GM23248 (cell line): ENCODE data around the gene LPP. TPM values are rescaled to one million over a fixed set of nuclear protein-coding genes. Genes with fewer than 3 reads are reported as not detected.
A peak's percentile ranks its signal among the peaks of the same experiment; 100 is the strongest.

Source experiments
- DNase-seq: peaks from one replicate; pipeline ENCODE4 v3.0.0-alpha.2; 2015
- H2AFZ ChIP-seq: fragments of 200-600 bp; sonication (generic); 2 replicates; pipeline ENCODE4 v1.6.1; 2016; ENCODE audit warnings: antibody characterized with exemption
- H3F3A ChIP-seq: fragments of 200-600 bp; sonication (generic); 2 replicates; pipeline ENCODE4 v1.6.1; 2016; ENCODE audit warnings: mild to moderate bottlenecking, antibody characterized with exemption, mixed run types; ENCODE audit not compliant: insufficient read depth
- H3K27ac ChIP-seq: fragments of 200-600 bp; sonication (generic); 2 replicates; pipeline ENCODE4 v1.5.1; 2016; ENCODE audit warnings: mild to moderate bottlenecking
- H3K27me3 ChIP-seq: fragments of 200-600 bp; sonication (generic); replicated peaks from 2 replicates; pipeline ENCODE4 v1.6.1; 2016; ENCODE audit warnings: mild to moderate bottlenecking; ENCODE audit not compliant: insufficient read depth
- H3K36me3 ChIP-seq: fragments of 200-600 bp; sonication (generic); 2 replicates; pipeline ENCODE4 v1.6.1; 2016; ENCODE audit warnings: low read depth, mild to moderate bottlenecking
- H3K4me1 ChIP-seq: fragments of 200-600 bp; sonication (generic); 2 replicates; pipeline ENCODE4 v1.6.1; 2016; ENCODE audit warnings: mild to moderate bottlenecking; ENCODE audit not compliant: insufficient read depth
- H3K4me2 ChIP-seq: fragments of 200-600 bp; sonication (generic); one replicate; pipeline ENCODE4 v1.6.1; 2016; ENCODE audit warnings: mild to moderate bottlenecking; ENCODE audit not compliant: unreplicated experiment
- H3K4me3 ChIP-seq: fragments of 200-600 bp; sonication (generic); 2 replicates; pipeline ENCODE4 v1.5.1; 2016; ENCODE audit warnings: mild to moderate bottlenecking
- H3K79me2 ChIP-seq: fragments of 200-600 bp; sonication (generic); 2 replicates; pipeline ENCODE4 v1.6.1; 2016; ENCODE audit warnings: mild to moderate bottlenecking; ENCODE audit not compliant: insufficient read depth
- H3K9ac ChIP-seq: fragments of 200-600 bp; sonication (generic); 2 replicates; pipeline ENCODE4 v1.6.1; 2016; ENCODE audit warnings: mild to moderate bottlenecking
- H3K9me2 ChIP-seq: fragments of 200-600 bp; sonication (generic); 2 replicates; pipeline ENCODE4 v1.6.1; 2016; ENCODE audit warnings: mixed run types, mild to moderate bottlenecking, moderate library complexity; ENCODE audit not compliant: insufficient read depth
- H3K9me3 ChIP-seq: fragments of 200-600 bp; sonication (generic); one replicate; pipeline ENCODE4 v1.6.1; 2017; ENCODE audit warnings: low read depth
- H4K20me1 ChIP-seq: fragments of 200-600 bp; sonication (generic); 2 replicates; pipeline ENCODE4 v1.6.0; 2016; ENCODE audit not compliant: insufficient read depth
- EZH2 ChIP-seq: fragments of 200-600 bp; sonication (generic); IDR thresholded peaks from 2 replicates; pipeline ENCODE4 v1.6.1; 2018; ENCODE audit warnings: antibody characterized with exemption, mild to moderate bottlenecking; ENCODE audit not compliant: insufficient read depth, poor library complexity, severe bottlenecking
- EZH2phosphoT487 ChIP-seq: fragments of 200-600 bp; sonication (generic); IDR thresholded peaks from 2 replicates; pipeline ENCODE4 v1.6.1; 2018; ENCODE audit warnings: antibody characterized with exemption, moderate library complexity, mild to moderate bottlenecking, low read depth; ENCODE audit not compliant: insufficient read depth
- WGBS, 2 experiments: methylation state at CpG; one replicate each; pipeline ENCODE4 v1.1.6; 2015 to 2017; ENCODE audit warnings: low lambda C conversion rate in 2 of 2, low coverage in 1 of 2; ENCODE audit errors: missing lambda C conversion rate in 2 of 2; 5-methylcytosine and 5-hydroxymethylcytosine counted together
- in situ Hi-C: fragments of 300-500 bp; cut with MboI; formaldehyde crosslinking; loops from 2 replicates; pipeline ENCODE4 v1.15.0; 2020
- polyA plus RNA-seq: library from polyadenylated mRNA; unstranded; fragments of >200 nt; fragmentation: Nextera tagmentation; extraction: Ambion mirVana; gene quantifications from 2 replicates; pipeline ENCODE4 v1.2.1, GENCODE V29; 2016
- total RNA-seq: library from RNA; depleted of rRNA; stranded (reverse); fragments of >200 nt; shearing (Covaris generic); gene quantifications from 2 replicates; pipeline ENCODE4 v1.2.3, GENCODE V29; 2014

The LPP gene
- total and polyA plus RNA-seq, 2 experiments from 2014 or later, result 42.8 to 61.7 TPM

GRCh38 chr3:188486126-188486525 is 332.2 kb downstream of the LPP start:
- Histone ChIP-seq H3K27ac (peak overlapping the region; percentile 30), H3K79me2 (peaks cover 31% of the 10 kb centered on the region), H3K36me3 (peaks cover 14% of the 10 kb centered on the region; the same call in 1 of the 2 replicates), H3K4me2 (peak overlapping the region; percentile 31), H3K9me2 (no peaks in the 10 kb centered on the region), H3K4me3 (no peak overlapping the region), H3F3A (peaks cover 24% of the 10 kb centered on the region), H4K20me1 (no peaks in the 10 kb centered on the region), H2AFZ (no peak overlapping the region), H3K9me3 (no peaks in the 10 kb centered on the region), H3K4me1 (peaks cover 38% of the 10 kb centered on the region), H3K9ac (no peak overlapping the region), H3K27me3 (no peaks in the 10 kb centered on the region)
- peak; percentile 64 for DNase-seq
- TF ChIP-seq EZH2phosphoT487, result no peak
- in situ Hi-C loops, result loop anchor here (25.0 kb wide), 1 partner anchor 749 kb away; the partner anchor contains the start of gene BCL6
- 71 to 73% methylated on average over 5 of the region's 5 CpGs for WGBS, 2 experiments

- peaks cover 14% of the 10 kb centered on the region; the same call in 1 of the 2 replicates for H3K36me3 ChIP-seq
Observed at GRCh38 chr3:188486952-188487351, 333.0 kb downstream of the LPP start.

GRCh38 chr3:188487652-188488051 is 333.7 kb downstream of the LPP start:
- Histone ChIP-seq H3K9me3 (no peaks in the 10 kb centered on the region), H3K27me3 (no peaks in the 10 kb centered on the region), H3K9me2 (no peaks in the 10 kb centered on the region), H3K79me2 (peaks cover 31% of the 10 kb centered on the region), H3K36me3 (peaks cover 14% of the 10 kb centered on the region; the same call in 1 of the 2 replicates), H3F3A (peaks cover 35% of the 10 kb centered on the region), H4K20me1 (no peaks in the 10 kb centered on the region), H3K9ac (no peak overlapping the region), H3K27ac (no peak overlapping the region), H2AFZ (no peak overlapping the region), H3K4me2 (no peak overlapping the region), H3K4me1 (peaks cover 44% of the 10 kb centered on the region), H3K4me3 (no peak overlapping the region)
- 98 to 100% methylated on average over 5 of the region's 5 CpGs for WGBS, 2 experiments
- in situ Hi-C loops, result loop anchor here (25.0 kb wide), 1 partner anchor 750 kb away; the partner anchor contains the start of gene BCL6
- no peak for TF ChIP-seq EZH2phosphoT487
- TF ChIP-seq EZH2, result no peak
- no peak for DNase-seq

More at GRCh38 chr3:188486952-188487351, 333.0 kb downstream of the LPP start:
- H3K27me3 ChIP-seq, result no peaks in the 10 kb centered on the region
- H2AFZ ChIP-seq, result no peak overlapping the region
- no peak overlapping the region for H3K4me2 ChIP-seq
- no peak overlapping the region for H3K4me3 ChIP-seq
- peaks cover 31% of the 10 kb centered on the region for H3K79me2 ChIP-seq
- peak; percentile 11 for DNase-seq
- no peaks in the 10 kb centered on the region for H3K9me2 ChIP-seq
- H4K20me1 ChIP-seq, result no peaks in the 10 kb centered on the region
- no peak overlapping the region for H3K27ac ChIP-seq
- H3K4me1 ChIP-seq, result peaks cover 46% of the 10 kb centered on the region
- no peaks in the 10 kb centered on the region for H3K9me3 ChIP-seq
- in situ Hi-C loops, result loop anchor here (25.0 kb wide), 1 partner anchor 750 kb away; the partner anchor contains the start of gene BCL6
- TF ChIP-seq EZH2phosphoT487 (no peak), EZH2 (no peak)
- no peak overlapping the region for H3K9ac ChIP-seq
- H3F3A ChIP-seq, result peaks cover 32% of the 10 kb centered on the region
- 82 to 84% methylated on average over 3 of the region's 3 CpGs for WGBS, 2 experiments

GRCh38 chr3:188488801-188489200 is 334.8 kb downstream of the LPP start:
- H3K4me1 ChIP-seq, result peaks cover 42% of the 10 kb centered on the region
- H4K20me1 ChIP-seq, result no peaks in the 10 kb centered on the region
- H3K9me3 ChIP-seq, result no peaks in the 10 kb centered on the region
- peaks cover 23% of the 10 kb centered on the region for H3K79me2 ChIP-seq
- no peaks in the 10 kb centered on the region for H3K27me3 ChIP-seq
- H3K27ac ChIP-seq, result no peak overlapping the region
- in situ Hi-C loops, result loop anchor here (25.0 kb wide), 1 partner anchor 752 kb away; the partner anchor contains the start of gene BCL6
- H3K9ac ChIP-seq, result no peak overlapping the region
- 98 to 100% methylated on average over 6 of the region's 6 CpGs for WGBS, 2 experiments
- TF ChIP-seq EZH2phosphoT487 (no peak), EZH2 (no peak)
- no peak overlapping the region for H2AFZ ChIP-seq
- H3K4me3 ChIP-seq, result no peak overlapping the region
- DNase-seq, result no peak
- peaks cover 35% of the 10 kb centered on the region for H3F3A ChIP-seq
- H3K4me2 ChIP-seq, result no peak overlapping the region
- no peaks in the 10 kb centered on the region for H3K9me2 ChIP-seq
- peaks cover 14% of the 10 kb centered on the region; the same call in 1 of the 2 replicates for H3K36me3 ChIP-seq
